ENCODE data around the gene IL18BP. TPM values are rescaled to one million over a fixed set of nuclear protein-coding genes. Genes with fewer than 3 reads are reported as not detected.

IL18BP gene
- total RNA-seq, 1 donor from 2014 or later = 17.7 TPM

DNA sequence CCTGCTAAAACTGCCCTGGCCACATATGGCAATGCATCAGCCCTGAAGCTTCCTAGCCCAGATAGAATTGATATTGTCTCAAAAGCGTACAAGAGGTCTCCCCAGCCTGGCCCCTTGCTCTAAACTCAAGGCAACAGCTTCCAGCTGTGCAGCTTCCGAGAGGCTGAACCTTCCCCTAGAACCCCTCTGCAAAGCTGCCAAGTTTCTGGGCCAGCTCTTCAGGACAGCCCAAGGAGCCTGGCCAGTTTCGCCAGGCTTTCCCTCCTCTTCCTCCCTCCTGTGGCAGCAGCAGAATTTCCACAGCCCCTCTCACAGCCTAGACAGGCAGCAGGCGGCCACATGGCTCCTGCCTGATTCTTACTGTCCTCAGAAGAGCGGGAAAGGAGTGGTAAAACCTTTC, 47.1 kb downstream of the IL18BP start:
- Mint-ChIP-seq H3K36me3 (ENCODE audit: low read depth, unreplicated experiment) (peaks cover 4% of the 10 kb centered on the region), H3K4me3 (ENCODE audit: unreplicated experiment) (no peak overlapping the region), H3K9me3 (ENCODE audit: unreplicated experiment) (no peaks in the 10 kb centered on the region), H3K27ac (ENCODE audit: unreplicated experiment) (no peak overlapping the region), H3K27me3 (ENCODE audit: unreplicated experiment) (no peaks in the 10 kb centered on the region), H3K4me1 (ENCODE audit: unreplicated experiment) (peaks cover 11% of the 10 kb centered on the region)
- DNase-seq (ENCODE audit: low spot score) = no peak
- TF ChIP-seq, protein P1, sequence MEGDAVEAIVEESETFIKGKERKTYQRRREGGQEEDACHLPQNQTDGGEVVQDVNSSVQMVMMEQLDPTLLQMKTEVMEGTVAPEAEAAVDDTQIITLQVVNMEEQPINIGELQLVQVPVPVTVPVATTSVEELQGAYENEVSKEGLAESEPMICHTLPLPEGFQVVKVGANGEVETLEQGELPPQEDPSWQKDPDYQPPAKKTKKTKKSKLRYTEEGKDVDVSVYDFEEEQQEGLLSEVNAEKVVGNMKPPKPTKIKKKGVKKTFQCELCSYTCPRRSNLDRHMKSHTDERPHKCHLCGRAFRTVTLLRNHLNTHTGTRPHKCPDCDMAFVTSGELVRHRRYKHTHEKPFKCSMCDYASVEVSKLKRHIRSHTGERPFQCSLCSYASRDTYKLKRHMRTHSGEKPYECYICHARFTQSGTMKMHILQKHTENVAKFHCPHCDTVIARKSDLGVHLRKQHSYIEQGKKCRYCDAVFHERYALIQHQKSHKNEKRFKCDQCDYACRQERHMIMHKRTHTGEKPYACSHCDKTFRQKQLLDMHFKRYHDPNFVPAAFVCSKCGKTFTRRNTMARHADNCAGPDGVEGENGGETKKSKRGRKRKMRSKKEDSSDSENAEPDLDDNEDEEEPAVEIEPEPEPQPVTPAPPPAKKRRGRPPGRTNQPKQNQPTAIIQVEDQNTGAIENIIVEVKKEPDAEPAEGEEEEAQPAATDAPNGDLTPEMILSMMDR (IDR thresholded peaks at IDR 0.05; ENCODE audit: unreplicated experiment) = no peak

DNA sequence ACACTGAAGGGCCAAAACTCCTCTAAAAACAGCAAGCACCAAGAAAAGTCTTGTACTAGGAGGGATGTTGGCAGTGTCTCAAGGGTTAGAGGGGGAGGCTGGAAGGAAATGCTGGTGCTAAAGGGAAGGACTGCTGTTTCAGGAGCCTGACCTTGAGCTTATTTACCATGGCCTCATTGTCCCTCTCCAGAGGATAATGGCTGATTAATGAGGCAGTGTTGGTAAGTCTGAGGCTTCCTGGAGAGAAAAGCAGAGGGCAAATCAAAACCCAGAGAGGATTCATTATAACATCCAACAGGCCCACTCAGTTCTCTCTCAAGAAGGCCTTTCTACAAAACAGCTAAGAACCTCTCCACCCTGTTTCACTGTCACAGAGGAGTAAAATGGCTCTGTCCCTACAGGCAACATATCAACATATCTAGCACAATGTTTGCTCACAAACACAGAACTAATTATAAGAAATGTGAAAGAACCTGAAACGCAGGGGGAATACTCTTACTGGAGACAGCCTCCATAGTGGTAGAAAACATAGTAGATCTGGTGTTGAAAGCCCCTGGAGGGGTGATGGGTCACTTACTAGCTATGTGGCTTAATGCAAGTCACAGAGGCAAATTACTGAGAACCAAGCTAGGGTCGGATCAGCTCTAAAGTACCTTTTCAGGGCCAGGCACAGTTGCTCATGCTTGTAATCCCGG, 50.2 kb downstream of the IL18BP start:
- Mint-ChIP-seq H3K27ac (ENCODE audit: unreplicated experiment) (peak overlapping the region; percentile 88), H3K36me3 (ENCODE audit: low read depth, unreplicated experiment) (no peaks in the 10 kb centered on the region), H3K27me3 (ENCODE audit: unreplicated experiment) (no peaks in the 10 kb centered on the region), H3K4me3 (ENCODE audit: unreplicated experiment) (no peak overlapping the region), H3K9me3 (ENCODE audit: unreplicated experiment) (no peaks in the 10 kb centered on the region), H3K4me1 (ENCODE audit: unreplicated experiment) (peaks cover 11% of the 10 kb centered on the region)
- TF ChIP-seq, protein P1 (IDR thresholded peaks at IDR 0.05; ENCODE audit: unreplicated experiment) = no peak
- DNase-seq (ENCODE audit: low spot score) = no peak

Other genes starting within 250 kb of the IL18BP start
- not detected for gene DEFB108B, start 165.7 kb upstream of the IL18BP start, total RNA-seq (ENCODE audit: unreplicated experiment)
- not detected for gene DEFB131B, start 120.5 kb upstream of the IL18BP start, total RNA-seq (ENCODE audit: unreplicated experiment)
- gene XNDC1N, start 70.3 kb upstream of the IL18BP start, total RNA-seq (ENCODE audit: unreplicated experiment) = 3.5 TPM
- 37.3 TPM for gene RNF121, start 69.9 kb upstream of the IL18BP start, total RNA-seq (ENCODE audit: unreplicated experiment)
- 173 TPM for gene NUMA1, start 81.6 kb downstream of the IL18BP start, total RNA-seq (ENCODE audit: unreplicated experiment)
- gene LRRC51, start 81.9 kb downstream of the IL18BP start, total RNA-seq (ENCODE audit: unreplicated experiment) = 5.8 TPM
- gene LAMTOR1, start 104.4 kb downstream of the IL18BP start, total RNA-seq (ENCODE audit: unreplicated experiment) = 105 TPM
- not detected for gene TOMT, start 107.0 kb downstream of the IL18BP start, total RNA-seq (ENCODE audit: unreplicated experiment)
- gene ANAPC15, start 113.8 kb downstream of the IL18BP start, total RNA-seq (ENCODE audit: unreplicated experiment) = 36.5 TPM
- gene FOLR3, start 136.8 kb downstream of the IL18BP start, total RNA-seq (ENCODE audit: unreplicated experiment) = not detected
- not detected for gene FOLR1, start 193.2 kb downstream of the IL18BP start, total RNA-seq (ENCODE audit: unreplicated experiment)
- not detected for gene FOLR2, start 217.9 kb downstream of the IL18BP start, total RNA-seq (ENCODE audit: unreplicated experiment)
- 168 TPM for gene INPPL1, start 225.9 kb downstream of the IL18BP start, total RNA-seq (ENCODE audit: unreplicated experiment)
- not detected for gene PHOX2A, start 245.3 kb downstream of the IL18BP start, total RNA-seq (ENCODE audit: unreplicated experiment)

Measured in endothelial cell (in vitro differentiated cells).